K562 (cell line): ENCODE measurements around the gene NKG7. TPM values are rescaled to one million over a fixed set of nuclear protein-coding genes. Genes with fewer than 3 reads are reported as not detected.

Source experiments
- ATAC-seq: fragments of 200-7000 bp; cut with Tn5 transposase; 3 replicates; pipeline ENCODE4 v1.9.1; 2020; ENCODE audit warnings: moderate library complexity
- BruUV-seq: library from RNA; stranded (reverse); fragments of 400-500 nt; replicated peaks from 2 replicates; lab custom pipeline; 2021; lab: Mats Ljungman, UMichigan
- CTCF ChIA-PET: fragments of 300-600 bp; formaldehyde crosslinking; extraction: SDS; loops from one replicate; lab custom pipeline; 2021; ENCODE audit warnings: low intra/inter-chr PET ratio; lab: Yijun Ruan, JAX
- POLR2A ChIA-PET: fragments of 300-600, 350-650 bp; sonication (Branson Sonifier 250); formaldehyde crosslinking; extraction: SDS; loops from one replicate; lab custom pipeline; 2021; ENCODE audit warnings: antibody characterized with exemption, inconsistent platforms; lab: Yijun Ruan, JAX
- DNase-seq, 4 experiments: peaks; one replicate each; pipeline versions ENCODE4 v3.0.0 to v3.0.0-alpha.2; 2011 to 2018; ENCODE audit warnings: low spot score in 3 of 4, mixed read lengths in 3 of 4; ENCODE audit errors: extremely low read depth in 1 of 4
- FAIRE-seq: peaks from 2 replicates; lab custom pipeline; 2011; peaks lifted over from hg19 to GRCh38; lab: Jason Lieb, UNC
- H2AFZ ChIP-seq: 2 replicates; pipeline ENCODE4 v1.6.0; 2011; ENCODE audit warnings: low read depth, low read length, control low read depth, inconsistent platforms
- H3K27ac ChIP-seq: fragments of 200-600 bp; 3 replicates; pipeline ENCODE4 v1.8.0; 2011; ENCODE audit warnings: low read depth, mild to moderate bottlenecking, control low read depth, inconsistent platforms, low read length, moderate library complexity, mixed read lengths; ENCODE audit errors: extremely low read depth
- H3K27me3 ChIP-seq, 2 experiments: fragments of 300-600 bp in 1 of 2; 2 replicates in 1 of 2; 3 replicates in 1 of 2; pipeline versions ENCODE4 v1.6.0 to v1.8.0; 2011; ENCODE audit warnings: inconsistent platforms in 2 of 2, low read length in 2 of 2, mild to moderate bottlenecking in 1 of 2, mixed read lengths in 1 of 2, moderate library complexity in 1 of 2; ENCODE audit not compliant: control insufficient read depth in 2 of 2, insufficient read depth in 2 of 2
- H3K36me3 ChIP-seq: fragments of 300-600 bp; 3 replicates; pipeline ENCODE4 v1.8.0; 2011; ENCODE audit warnings: mild to moderate bottlenecking, low read length, inconsistent platforms; ENCODE audit not compliant: control insufficient read depth, insufficient read depth
- H3K4me1 ChIP-seq, 2 experiments: fragments of 200-600 bp in 1 of 2; replicated peaks in 1 of 2; 2 replicates in 1 of 2; 3 replicates in 1 of 2; pipeline versions ENCODE4 v1.5.1 to v1.8.0; 2011; ENCODE audit warnings: inconsistent platforms in 2 of 2, low read length in 2 of 2, mild to moderate bottlenecking in 1 of 2, mixed read lengths in 1 of 2, moderate library complexity in 1 of 2; ENCODE audit not compliant: control insufficient read depth in 2 of 2, insufficient read depth in 2 of 2
- H3K4me2 ChIP-seq: 2 replicates; pipeline ENCODE4 v1.6.1; 2011; ENCODE audit warnings: low read length, control low read depth, inconsistent platforms, mixed read lengths; ENCODE audit not compliant: insufficient read depth
- H3K4me3 ChIP-seq: fragments of 200-600 bp; sonication (generic), shearing (Covaris generic); 2 replicates; pipeline ENCODE4 v1.5.1; 2016; ENCODE audit warnings: control low read depth, inconsistent platforms
- H3K79me2 ChIP-seq: fragments of 200-600 bp; 3 replicates; pipeline ENCODE4 v1.8.0; 2011; ENCODE audit warnings: low read length, inconsistent platforms; ENCODE audit not compliant: control insufficient read depth, insufficient read depth
- H3K9ac ChIP-seq, 2 experiments: 2 replicates each; pipeline versions ENCODE4 v1.6.0 to v1.6.1; 2011; ENCODE audit warnings: low read depth in 2 of 2, low read length in 2 of 2, control low read depth in 1 of 2, inconsistent platforms in 1 of 2, mild to moderate bottlenecking in 1 of 2, mixed read lengths in 1 of 2; ENCODE audit not compliant: insufficient read depth in 1 of 2
- H3K9me1 ChIP-seq: one replicate; pipeline ENCODE4 v1.6.0; 2011; ENCODE audit warnings: inconsistent platforms, mild to moderate bottlenecking, low read length, moderate library complexity; ENCODE audit not compliant: control insufficient read depth, insufficient read depth
- H3K9me3 ChIP-seq: replicated peaks from 2 replicates; pipeline ENCODE4 v1.5.1; 2011; ENCODE audit warnings: low read depth, low read length, inconsistent platforms; ENCODE audit not compliant: control insufficient read depth, insufficient read depth
- H4K20me1 ChIP-seq: replicated peaks from 2 replicates; pipeline ENCODE4 v1.6.1; 2011; ENCODE audit warnings: low read length, inconsistent platforms, mixed read lengths; ENCODE audit not compliant: control insufficient read depth, insufficient read depth
- BACH1 ChIP-seq: fragments of 200-800 bp; sonication (Bioruptor generic); IDR thresholded peaks from 2 replicates; pipeline ENCODE4 v1.6.1; 2016; ENCODE audit warnings: missing genetic modification characterization, missing compliant biosample characterization
- DMBX1 ChIP-seq: fragments of 250-450 bp; sonication (Bioruptor Pico); IDR thresholded peaks from 2 replicates; pipeline ENCODE4 v1.8.0; 2022; ENCODE audit warnings: inconsistent platforms, mild to moderate bottlenecking, moderate library complexity, borderline replicate concordance
- GABPA ChIP-seq: fragments of 200-800 bp; sonication (Bioruptor generic); conservative IDR thresholded peaks from 2 replicates; pipeline ENCODE4 v1.6.1; 2016; ENCODE audit warnings: low read depth, missing genetic modification characterization, missing compliant biosample characterization
- KAT7 ChIP-seq: sonication (generic); formaldehyde crosslinking; IDR thresholded peaks from 2 replicates; pipeline ENCODE4 v1.8.0; 2022; ENCODE audit warnings: missing genetic modification reagents, mild to moderate bottlenecking, borderline replicate concordance
- MAFF ChIP-seq: IDR thresholded peaks from 2 replicates; pipeline ENCODE4 v1.6.1; 2012; ENCODE audit warnings: low read length, improper control_type of control experiment
- NONO ChIP-seq, 2 experiments: fragments of 200-400 bp in 1 of 2; fragments of 450-650 bp in 1 of 2; formaldehyde crosslinking in 1 of 2; IDR thresholded peaks; 2 replicates each; pipeline ENCODE4 v1.6.1; 2017; ENCODE audit warnings: low read depth in 2 of 2, mild to moderate bottlenecking in 2 of 2, moderate library complexity in 2 of 2, low read length in 1 of 2
- POLR2AphosphoS5 ChIP-seq: IDR thresholded peaks from 2 replicates; pipeline ENCODE4 v1.6.1; 2011; ENCODE audit warnings: mild to moderate bottlenecking, low read depth, low read length, moderate library complexity; ENCODE audit not compliant: control insufficient read depth, insufficient read depth
- SMAD4 ChIP-seq: fragments of 250-450 bp; sonication (Bioruptor Pico); conservative IDR thresholded peaks from 2 replicates; pipeline ENCODE4 v1.8.0; 2021; ENCODE audit warnings: inconsistent platforms, mild to moderate bottlenecking, moderate library complexity
- TFAM ChIP-seq: fragments of 250-450 bp; sonication (Bioruptor Pico); conservative IDR thresholded peaks from 2 replicates; pipeline ENCODE4 v1.5.0; 2021; ENCODE audit warnings: mild to moderate bottlenecking, moderate library complexity
- ZNF143 ChIP-seq: sonication (generic); formaldehyde crosslinking; IDR thresholded peaks from 2 replicates; pipeline ENCODE4 v1.9.0; 2022; ENCODE audit warnings: mild to moderate bottlenecking, missing genetic modification reagents
- ZSCAN29 ChIP-seq: fragments of 450-650 bp; IDR thresholded peaks from 2 replicates; pipeline ENCODE4 v1.6.1; 2017
- WGBS: fragments of 100-300 bp; shearing (Covaris generic); methylation state at CpG from one replicate; pipeline ENCODE4 v1.1.6; 2016; ENCODE audit warnings: low coverage, mixed read lengths; ENCODE audit not compliant: insufficient coverage; ENCODE audit errors: missing lambda C conversion rate; 5-methylcytosine and 5-hydroxymethylcytosine counted together
- in situ Hi-C: fragments of 300-500 bp; cut with MboI; formaldehyde crosslinking; loops from 4 replicates; pipeline ENCODE4 v1.15.0; 2018; ENCODE audit warnings: inconsistent platforms, mixed read lengths
- intact Hi-C: fragments of 100-400 bp; cut with micrococcal nuclease; formaldehyde crosslinking; loops from 2 replicates; pipeline ENCODE4 v1.14.2; 2022
- polyA plus RNA-seq, 8 experiments: library from polyadenylated mRNA; depleted of rRNA in 4 of 8; stranded (reverse) in 5 of 8; unstranded in 3 of 8; fragments of >200 nt; fragmentation: Nextera tagmentation in 2 of 8; fragmentation: Illumina TruSeq in 1 of 8; extraction: Ambion mirVana in 2 of 8; extraction: Trizol in 1 of 8; gene quantifications; 2 replicates each; pipeline versions ENCODE4 v1.2.1 to v1.2.3, GENCODE V29; 2011 to 2014; ENCODE audit warnings: inconsistent platforms in 1 of 8, missing spikeins in 1 of 8
- total RNA-seq, 7 experiments: library from RNA; depleted of rRNA in 6 of 7; stranded (reverse); fragments of >200 nt in 6 of 7; fragmentation: Illumina TruSeq in 2 of 7; extraction: Trizol in 2 of 7; gene quantifications; 2 replicates each; pipeline versions ENCODE4 v1.2.1 to v1.2.3, GENCODE V29; 2011 to 2021; ENCODE audit warnings: low replicate concordance in 1 of 7
- TF ChIP-seq, protein P1 (sequence below): fragments of 450-650 bp; formaldehyde crosslinking; IDR thresholded peaks from 2 replicates; pipeline ENCODE4 v1.4.0; 2020; ENCODE audit warnings: mild to moderate bottlenecking, moderate library complexity
- TF ChIP-seq, protein P2 (sequence below): fragments of 250-450 bp; sonication (Bioruptor Pico); IDR thresholded peaks from 2 replicates; pipeline ENCODE4 v1.8.0; 2021; ENCODE audit warnings: moderate library complexity, mild to moderate bottlenecking, inconsistent platforms
- TF ChIP-seq, protein P3 (sequence below): fragments of 450-650 bp; IDR thresholded peaks from 2 replicates; pipeline ENCODE4 v1.6.1; 2018; ENCODE audit not compliant: partially characterized antibody
- TF ChIP-seq, protein P4 (sequence below): fragments of 200-800 bp; sonication (Bioruptor generic); IDR thresholded peaks from 2 replicates; pipeline ENCODE4 v1.6.1; 2017; ENCODE audit warnings: missing genetic modification characterization, missing compliant biosample characterization

The NKG7 gene
- total and polyA plus RNA-seq, 9 of the 15 experiments (the other 6 are each of a cell fraction or from before 2014, with no cell fraction given) = 0.30 to 0.70 (median 0.51) TPM; not detected in 2

DNA sequence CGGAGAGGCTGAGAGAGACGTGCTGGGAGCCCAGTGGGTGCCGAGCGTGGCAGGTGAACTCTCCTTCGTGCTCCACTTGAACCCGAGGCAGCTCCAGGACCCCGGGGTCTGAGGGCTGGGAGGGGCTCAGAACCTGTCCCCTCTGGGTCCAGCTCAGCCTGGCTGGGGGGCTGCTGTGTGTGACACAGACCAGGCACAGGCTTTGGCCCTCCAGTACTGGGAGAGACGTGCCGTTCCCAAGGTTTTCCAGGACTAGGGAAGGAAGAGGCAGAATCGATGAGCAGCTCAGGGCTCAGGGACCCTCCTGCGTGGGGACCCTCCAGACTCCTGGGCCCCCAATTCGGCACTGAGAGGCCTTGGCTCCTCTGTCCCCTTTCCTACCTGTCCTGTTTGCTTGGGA, 42.7 kb upstream of the NKG7 start:
- Histone ChIP-seq H3K4me1 (peaks cover 9 to 24% of the 10 kb centered on the region in 2 experiments), H3K27ac (no peak overlapping the region), H3K9me1 (no peaks in the 10 kb centered on the region), H4K20me1 (no peaks in the 10 kb centered on the region), H3K9ac (no peak overlapping the region), H2AFZ (no peak overlapping the region), H3K27me3 (no peaks in the 10 kb centered on the region), H3K4me2 (no peak overlapping the region), H3K4me3 (no peak overlapping the region), H3K79me2 (no peaks in the 10 kb centered on the region), H3K36me3 (no peaks in the 10 kb centered on the region), H3K9me3 (no peaks in the 10 kb centered on the region)
- CTCF ChIA-PET = no interaction called here
- no peak for ATAC-seq
- POLR2A ChIA-PET = no interaction called here
- DNase-seq = no peak
- no TSS peak for BruUV-seq
- 53% methylated on average over 10 of the region's 12 CpGs for WGBS
- FAIRE-seq = no peak
- in situ Hi-C loops (no loop called here), intact Hi-C loops (no loop called here)
- TF ChIP-seq, protein P1, sequence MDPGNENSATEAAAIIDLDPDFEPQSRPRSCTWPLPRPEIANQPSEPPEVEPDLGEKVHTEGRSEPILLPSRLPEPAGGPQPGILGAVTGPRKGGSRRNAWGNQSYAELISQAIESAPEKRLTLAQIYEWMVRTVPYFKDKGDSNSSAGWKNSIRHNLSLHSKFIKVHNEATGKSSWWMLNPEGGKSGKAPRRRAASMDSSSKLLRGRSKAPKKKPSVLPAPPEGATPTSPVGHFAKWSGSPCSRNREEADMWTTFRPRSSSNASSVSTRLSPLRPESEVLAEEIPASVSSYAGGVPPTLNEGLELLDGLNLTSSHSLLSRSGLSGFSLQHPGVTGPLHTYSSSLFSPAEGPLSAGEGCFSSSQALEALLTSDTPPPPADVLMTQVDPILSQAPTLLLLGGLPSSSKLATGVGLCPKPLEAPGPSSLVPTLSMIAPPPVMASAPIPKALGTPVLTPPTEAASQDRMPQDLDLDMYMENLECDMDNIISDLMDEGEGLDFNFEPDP = no peak
- TF ChIP-seq, protein P2, sequence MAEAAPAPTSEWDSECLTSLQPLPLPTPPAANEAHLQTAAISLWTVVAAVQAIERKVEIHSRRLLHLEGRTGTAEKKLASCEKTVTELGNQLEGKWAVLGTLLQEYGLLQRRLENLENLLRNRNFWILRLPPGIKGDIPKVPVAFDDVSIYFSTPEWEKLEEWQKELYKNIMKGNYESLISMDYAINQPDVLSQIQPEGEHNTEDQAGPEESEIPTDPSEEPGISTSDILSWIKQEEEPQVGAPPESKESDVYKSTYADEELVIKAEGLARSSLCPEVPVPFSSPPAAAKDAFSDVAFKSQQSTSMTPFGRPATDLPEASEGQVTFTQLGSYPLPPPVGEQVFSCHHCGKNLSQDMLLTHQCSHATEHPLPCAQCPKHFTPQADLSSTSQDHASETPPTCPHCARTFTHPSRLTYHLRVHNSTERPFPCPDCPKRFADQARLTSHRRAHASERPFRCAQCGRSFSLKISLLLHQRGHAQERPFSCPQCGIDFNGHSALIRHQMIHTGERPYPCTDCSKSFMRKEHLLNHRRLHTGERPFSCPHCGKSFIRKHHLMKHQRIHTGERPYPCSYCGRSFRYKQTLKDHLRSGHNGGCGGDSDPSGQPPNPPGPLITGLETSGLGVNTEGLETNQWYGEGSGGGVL (CRISPR knock-in tag) = no peak
- TF ChIP-seq TFAM (no peak), ZSCAN29 (no peak), POLR2AphosphoS5 (no peak), GABPA (tag) (no peak), NONO (IDR thresholded peaks at IDR 0.05; ENCODE audit: low read depth in 2 of 2, low read length in 1 of 2) (no peak), SMAD4 (no peak), BACH1 (no peak), MAFF (no peak), KAT7 (CRISPR knock-in tag) (no peak), DMBX1 (CRISPR knock-in tag) (no peak), ZNF143 (CRISPR knock-in tag) (no peak)
- TF ChIP-seq, protein P3, sequence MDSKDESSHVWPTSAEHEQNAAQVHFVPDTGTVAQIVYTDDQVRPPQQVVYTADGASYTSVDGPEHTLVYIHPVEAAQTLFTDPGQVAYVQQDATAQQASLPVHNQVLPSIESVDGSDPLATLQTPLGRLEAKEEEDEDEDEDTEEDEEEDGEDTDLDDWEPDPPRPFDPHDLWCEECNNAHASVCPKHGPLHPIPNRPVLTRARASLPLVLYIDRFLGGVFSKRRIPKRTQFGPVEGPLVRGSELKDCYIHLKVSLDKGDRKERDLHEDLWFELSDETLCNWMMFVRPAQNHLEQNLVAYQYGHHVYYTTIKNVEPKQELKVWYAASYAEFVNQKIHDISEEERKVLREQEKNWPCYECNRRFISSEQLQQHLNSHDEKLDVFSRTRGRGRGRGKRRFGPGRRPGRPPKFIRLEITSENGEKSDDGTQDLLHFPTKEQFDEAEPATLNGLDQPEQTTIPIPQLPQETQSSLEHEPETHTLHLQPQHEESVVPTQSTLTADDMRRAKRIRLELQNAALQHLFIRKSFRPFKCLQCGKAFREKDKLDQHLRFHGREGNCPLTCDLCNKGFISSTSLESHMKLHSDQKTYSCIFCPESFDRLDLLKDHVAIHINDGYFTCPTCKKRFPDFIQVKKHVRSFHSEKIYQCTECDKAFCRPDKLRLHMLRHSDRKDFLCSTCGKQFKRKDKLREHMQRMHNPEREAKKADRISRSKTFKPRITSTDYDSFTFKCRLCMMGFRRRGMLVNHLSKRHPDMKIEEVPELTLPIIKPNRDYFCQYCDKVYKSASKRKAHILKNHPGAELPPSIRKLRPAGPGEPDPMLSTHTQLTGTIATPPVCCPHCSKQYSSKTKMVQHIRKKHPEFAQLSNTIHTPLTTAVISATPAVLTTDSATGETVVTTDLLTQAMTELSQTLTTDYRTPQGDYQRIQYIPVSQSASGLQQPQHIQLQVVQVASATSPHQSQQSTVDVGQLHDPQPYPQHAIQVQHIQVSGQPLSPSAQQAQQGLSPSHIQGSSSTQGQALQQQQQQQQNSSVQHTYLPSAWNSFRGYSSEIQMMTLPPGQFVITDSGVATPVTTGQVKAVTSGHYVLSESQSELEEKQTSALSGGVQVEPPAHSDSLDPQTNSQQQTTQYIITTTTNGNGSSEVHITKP = no peak
- TF ChIP-seq, protein P4, sequence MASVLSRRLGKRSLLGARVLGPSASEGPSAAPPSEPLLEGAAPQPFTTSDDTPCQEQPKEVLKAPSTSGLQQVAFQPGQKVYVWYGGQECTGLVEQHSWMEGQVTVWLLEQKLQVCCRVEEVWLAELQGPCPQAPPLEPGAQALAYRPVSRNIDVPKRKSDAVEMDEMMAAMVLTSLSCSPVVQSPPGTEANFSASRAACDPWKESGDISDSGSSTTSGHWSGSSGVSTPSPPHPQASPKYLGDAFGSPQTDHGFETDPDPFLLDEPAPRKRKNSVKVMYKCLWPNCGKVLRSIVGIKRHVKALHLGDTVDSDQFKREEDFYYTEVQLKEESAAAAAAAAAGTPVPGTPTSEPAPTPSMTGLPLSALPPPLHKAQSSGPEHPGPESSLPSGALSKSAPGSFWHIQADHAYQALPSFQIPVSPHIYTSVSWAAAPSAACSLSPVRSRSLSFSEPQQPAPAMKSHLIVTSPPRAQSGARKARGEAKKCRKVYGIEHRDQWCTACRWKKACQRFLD (CRISPR knock-in tag) = no peak
